WTC11 (cell line): ENCODE results near the gene MFNG.

Source experiments
- CREB1 ChIP-seq: sonication (generic); formaldehyde crosslinking; IDR thresholded peaks from 2 replicates; pipeline ENCODE4 v1.8.0; 2023; ENCODE audit warnings: mild to moderate bottlenecking, missing genetic modification reagents
- CTCF ChIP-seq: fragments of 200-600 bp; IDR thresholded peaks from 2 replicates; pipeline ENCODE4 v1.8.0; 2022; ENCODE audit warnings: antibody characterized with exemption
- E2F5 ChIP-seq: sonication (generic); formaldehyde crosslinking; IDR thresholded peaks from 2 replicates; pipeline ENCODE4 v1.8.1; 2022; ENCODE audit warnings: mild to moderate bottlenecking, moderate library complexity, missing genetic modification reagents
- JAZF1 ChIP-seq: fragments of 250-450 bp; sonication (Bioruptor Pico); IDR thresholded peaks from 2 replicates; pipeline ENCODE4 v1.9.0; 2021; ENCODE audit warnings: moderate library complexity, mild to moderate bottlenecking, inconsistent platforms
- MAX ChIP-seq: sonication (generic); formaldehyde crosslinking; IDR thresholded peaks from 2 replicates; pipeline ENCODE4 v1.8.0; 2022; ENCODE audit warnings: mild to moderate bottlenecking, missing genetic modification reagents
- NR1H2 ChIP-seq: sonication (generic); formaldehyde crosslinking; IDR thresholded peaks from 2 replicates; pipeline ENCODE4 v1.9.0; 2021; ENCODE audit warnings: mild to moderate bottlenecking, moderate library complexity, missing genetic modification reagents
- NR2C2 ChIP-seq: sonication (generic); formaldehyde crosslinking; IDR thresholded peaks from 2 replicates; pipeline ENCODE4 v1.8.0; 2022; ENCODE audit warnings: mild to moderate bottlenecking, missing genetic modification reagents
- SMAD3 ChIP-seq: sonication (generic); formaldehyde crosslinking; IDR thresholded peaks from 2 replicates; pipeline ENCODE4 v1.8.0; 2022; ENCODE audit warnings: missing genetic modification reagents, mild to moderate bottlenecking, borderline replicate concordance
- SOX15 ChIP-seq: fragments of 250-450 bp; sonication (Bioruptor Pico); IDR thresholded peaks from 2 replicates; pipeline ENCODE4 v1.9.0; 2021; ENCODE audit warnings: mild to moderate bottlenecking
- USF2 ChIP-seq: sonication (generic); formaldehyde crosslinking; IDR thresholded peaks from 2 replicates; pipeline ENCODE4 v1.8.1; 2023; ENCODE audit warnings: mild to moderate bottlenecking, missing genetic modification reagents, moderate library complexity
- ZBTB43 ChIP-seq: sonication (generic); formaldehyde crosslinking; IDR thresholded peaks from 2 replicates; pipeline ENCODE4 v1.8.1; 2023; ENCODE audit warnings: mild to moderate bottlenecking, missing genetic modification reagents
- ZNF138 ChIP-seq: sonication (generic); formaldehyde crosslinking; conservative IDR thresholded peaks from 2 replicates; pipeline ENCODE4 v1.8.1; 2022; ENCODE audit warnings: mild to moderate bottlenecking, moderate library complexity, missing genetic modification reagents
- ZNF281 ChIP-seq: sonication (generic); formaldehyde crosslinking; IDR thresholded peaks from 2 replicates; pipeline ENCODE4 v1.8.0; 2023; ENCODE audit warnings: mild to moderate bottlenecking, missing genetic modification reagents

- no peak for TF ChIP-seq NR2C2 (CRISPR knock-in tag)
- no peak for TF ChIP-seq CTCF
- TF ChIP-seq JAZF1 (CRISPR knock-in tag): no peak
- TF ChIP-seq ZBTB43: no peak
- TF ChIP-seq SOX15: no peak
- no peak for TF ChIP-seq CREB1
- no peak for TF ChIP-seq SMAD3
- TF ChIP-seq E2F5 (CRISPR knock-in tag): no peak
- no peak for TF ChIP-seq USF2 (CRISPR knock-in tag)
- no peak for TF ChIP-seq NR1H2
- TF ChIP-seq MAX (CRISPR knock-in tag): no peak
- TF ChIP-seq ZNF138 (CRISPR knock-in tag): no peak
- no peak for TF ChIP-seq ZNF281 (CRISPR knock-in tag)
These were observed 16.4 kb upstream of the MFNG start for GRCh38 chr22:37502342-37503182.
